HepG2 (cell line): Measurements from ENCODE around the gene CES2. TPM values are rescaled to one million over a fixed set of nuclear protein-coding genes. Genes with fewer than 3 reads are reported as not detected.
A peak's percentile ranks its signal among the peaks of the same experiment; 100 is the strongest.

Experiments used
- BHLHE40 ChIP-seq: IDR thresholded peaks from 2 replicates; pipeline ENCODE4 v1.6.1; 2011; ENCODE audit warnings: low read length, improper control_type of control experiment
- CTCF ChIP-seq: sonication (generic); formaldehyde crosslinking; IDR thresholded peaks from 2 replicates; pipeline ENCODE4 v1.5.0; 2020; ENCODE audit warnings: mild to moderate bottlenecking, missing genetic modification reagents, moderate library complexity
- ETV5 ChIP-seq: IDR thresholded peaks from 2 replicates; pipeline ENCODE4 v1.6.1; 2018; ENCODE audit warnings: missing biosample characterization, missing genetic modification reagents, inconsistent platforms, borderline replicate concordance
- HDAC2 ChIP-seq: sonication (generic); formaldehyde crosslinking; IDR thresholded peaks from 2 replicates; pipeline ENCODE4 v1.4.0; 2020; ENCODE audit warnings: missing genetic modification reagents
- KLF16 ChIP-seq, 2 experiments: sonication (generic) in 1 of 2; formaldehyde crosslinking in 1 of 2; IDR thresholded peaks; 2 replicates each; pipeline versions ENCODE4 v1.6.1 to v1.8.0; 2016 to 2023; ENCODE audit warnings: missing genetic modification reagents in 2 of 2, missing compliant biosample characterization in 1 of 2
- MEF2D ChIP-seq: sonication (generic); formaldehyde crosslinking; IDR thresholded peaks from 2 replicates; pipeline ENCODE4 v1.5.1; 2020; ENCODE audit warnings: mild to moderate bottlenecking, missing genetic modification reagents
- MIER2 ChIP-seq: IDR thresholded peaks from 2 replicates; pipeline ENCODE4 v1.6.1; 2016; ENCODE audit warnings: missing biosample characterization, missing genetic modification reagents
- NRL ChIP-seq: sonication (generic); formaldehyde crosslinking; IDR thresholded peaks from 2 replicates; pipeline ENCODE4 v1.5.0; 2020; ENCODE audit warnings: missing genetic modification reagents, mild to moderate bottlenecking, moderate library complexity, borderline replicate concordance
- PHF8 ChIP-seq: sonication (generic); formaldehyde crosslinking; IDR thresholded peaks from 2 replicates; pipeline ENCODE4 v1.5.0; 2020; ENCODE audit warnings: missing genetic modification reagents
- SIX1 ChIP-seq: sonication (generic); formaldehyde crosslinking; IDR thresholded peaks from 2 replicates; pipeline ENCODE4 v1.4.0; 2020; ENCODE audit warnings: missing genetic modification reagents, borderline replicate concordance
- ZHX2 ChIP-seq, 2 experiments: sonication (generic) in 1 of 2; formaldehyde crosslinking in 1 of 2; IDR thresholded peaks; 2 replicates each; pipeline versions ENCODE4 v1.6.1 to v1.9.0; 2014 to 2022; ENCODE audit warnings: antibody characterized with exemption in 1 of 2, borderline replicate concordance in 1 of 2, inconsistent platforms in 1 of 2, low read depth in 1 of 2, missing genetic modification reagents in 1 of 2
- ZMAT3 ChIP-seq: sonication (generic); formaldehyde crosslinking; conservative IDR thresholded peaks from 2 replicates; pipeline ENCODE4 v1.7.0; 2021; ENCODE audit warnings: missing genetic modification reagents
- ZNF605 ChIP-seq: sonication (generic); formaldehyde crosslinking; IDR thresholded peaks from 2 replicates; pipeline ENCODE4 v1.8.0; 2022; ENCODE audit warnings: mild to moderate bottlenecking, missing genetic modification reagents
- ZNF768 ChIP-seq: sonication (generic); formaldehyde crosslinking; IDR thresholded peaks from 2 replicates; pipeline ENCODE4 v1.4.0; 2020; ENCODE audit warnings: missing genetic modification reagents
- ZNF776 ChIP-seq: sonication (generic); formaldehyde crosslinking; IDR thresholded peaks from 2 replicates; pipeline ENCODE4 v1.4.0; 2020; ENCODE audit warnings: mild to moderate bottlenecking, missing genetic modification reagents
- polyA plus RNA-seq, 8 experiments: library from polyadenylated mRNA; depleted of rRNA in 3 of 8; stranded (reverse) in 7 of 8; unstranded in 1 of 8; fragments of >200 nt; fragmentation: Illumina TruSeq in 4 of 8; extraction: Trizol in 4 of 8; gene quantifications; 2 replicates each; pipeline versions ENCODE4 v1.2.1 to v1.2.3, GENCODE V29; 2011 to 2016; ENCODE audit warnings: low read depth in 4 of 8, missing spikeins in 1 of 8, mixed read lengths in 1 of 8; ENCODE audit not compliant: insufficient read depth in 1 of 8
- total RNA-seq, 5 experiments: library from RNA; depleted of rRNA; stranded (reverse); fragments of >200 nt; fragmentation: Illumina TruSeq; extraction: Trizol; gene quantifications; 2 replicates each; pipeline ENCODE4 v1.2.3, GENCODE V29; 2016; ENCODE audit warnings: low read depth in 1 of 5
- TF ChIP-seq, protein P1 (sequence below): sonication (generic); formaldehyde crosslinking; IDR thresholded peaks from 2 replicates; pipeline ENCODE4 v1.8.0; 2022; ENCODE audit warnings: low read depth, missing genetic modification reagents
- TF ChIP-seq, protein P2 (sequence below): IDR thresholded peaks from 2 replicates; pipeline ENCODE4 v1.6.1; 2016; ENCODE audit warnings: missing compliant biosample characterization, missing genetic modification reagents, borderline replicate concordance

CES2 gene
- total and polyA plus RNA-seq, 2 of the 13 experiments (the other 11 are each of a cell fraction or from before 2014, with no cell fraction given) = 50.6 to 63.8 TPM

- no peak for TF ChIP-seq ZHX2 (IDR thresholded peaks at IDR 0.05; ENCODE audit: low read depth)
- TF ChIP-seq ZHX2 (CRISPR knock-in tag; IDR thresholded peaks at IDR 0.05; ENCODE audit: borderline replicate concordance) = 0 out of 2 replicates have a peak, but pooled peaks have one; percentile 31
- TF ChIP-seq KLF16 (CRISPR knock-in tag; IDR thresholded peaks at IDR 0.05) = peak in 1 of 2 experiments; percentile 60; a peak in 1 of 4 replicates
- TF ChIP-seq SIX1 (CRISPR knock-in tag) = peak; percentile 73; the same call in 1 of the 2 replicates
- peak; percentile 75; the same call in 1 of the 2 replicates for TF ChIP-seq ZNF605 (CRISPR knock-in tag)
- 0 out of 2 replicates have a peak, but pooled peaks have one; percentile 28 for TF ChIP-seq ZNF776 (CRISPR knock-in tag)
- 0 out of 2 replicates have a peak, but pooled peaks have one; percentile 46 for TF ChIP-seq NRL (CRISPR knock-in tag)
- TF ChIP-seq PHF8 (CRISPR knock-in tag) = peak; percentile 16; the same call in 1 of the 2 replicates
- TF ChIP-seq, protein P1, sequence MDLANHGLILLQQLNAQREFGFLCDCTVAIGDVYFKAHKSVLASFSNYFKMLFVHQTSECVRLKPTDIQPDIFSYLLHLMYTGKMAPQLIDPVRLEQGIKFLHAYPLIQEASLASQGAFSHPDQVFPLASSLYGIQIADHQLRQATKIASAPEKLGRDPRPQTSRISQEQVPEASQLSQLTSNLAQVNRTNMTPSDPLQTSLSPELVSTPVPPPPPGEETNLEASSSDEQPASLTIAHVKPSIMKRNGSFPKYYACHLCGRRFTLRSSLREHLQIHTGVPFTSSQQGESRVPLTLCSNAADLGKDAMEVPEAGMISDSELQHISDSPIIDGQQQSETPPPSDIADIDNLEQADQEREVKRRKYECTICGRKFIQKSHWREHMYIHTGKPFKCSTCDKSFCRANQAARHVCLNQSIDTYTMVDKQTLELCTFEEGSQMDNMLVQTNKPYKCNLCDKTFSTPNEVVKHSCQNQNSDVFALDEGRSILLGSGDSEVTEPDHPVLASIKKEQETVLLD (CRISPR knock-in tag) = no peak; the same call in 1 of the 2 replicates
- no peak for TF ChIP-seq ZMAT3 (CRISPR knock-in tag)
- peak; percentile 58; the same call in 1 of the 2 replicates for TF ChIP-seq MIER2 (CRISPR knock-in tag)
- TF ChIP-seq HDAC2 (CRISPR knock-in tag) = peak; percentile 95
- peak; percentile 63 for TF ChIP-seq ZNF768 (CRISPR knock-in tag)
- TF ChIP-seq CTCF (CRISPR knock-in tag) = 0 out of 2 replicates have a peak, but pooled peaks have one; percentile 8
- peak; percentile 78; the same call in 1 of the 2 replicates for TF ChIP-seq MEF2D
- peak; percentile 6; the same call in 1 of the 2 replicates for TF ChIP-seq BHLHE40
- peak; percentile 36; the same call in 1 of the 2 replicates for TF ChIP-seq ETV5 (CRISPR knock-in tag)
- TF ChIP-seq, protein P2, sequence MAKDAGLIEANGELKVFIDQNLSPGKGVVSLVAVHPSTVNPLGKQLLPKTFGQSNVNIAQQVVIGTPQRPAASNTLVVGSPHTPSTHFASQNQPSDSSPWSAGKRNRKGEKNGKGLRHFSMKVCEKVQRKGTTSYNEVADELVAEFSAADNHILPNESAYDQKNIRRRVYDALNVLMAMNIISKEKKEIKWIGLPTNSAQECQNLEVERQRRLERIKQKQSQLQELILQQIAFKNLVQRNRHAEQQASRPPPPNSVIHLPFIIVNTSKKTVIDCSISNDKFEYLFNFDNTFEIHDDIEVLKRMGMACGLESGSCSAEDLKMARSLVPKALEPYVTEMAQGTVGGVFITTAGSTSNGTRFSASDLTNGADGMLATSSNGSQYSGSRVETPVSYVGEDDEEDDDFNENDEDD = no peak
These were observed 29.4 kb upstream of the CES2 start (continued) for GRCh38 chr16:66905633-66906539.
